H9 (cell line): ENCODE data around the gene CDC42EP4. TPM values are rescaled to one million over a fixed set of nuclear protein-coding genes. Genes with fewer than 3 reads are reported as not detected.

Source experiments
- DNase-seq: peaks from one replicate; pipeline ENCODE4 v3.0.0-alpha.2; 2017
- H2AFZ ChIP-seq: one replicate; pipeline ENCODE4 v1.6.1; 2013; ENCODE audit warnings: mild to moderate bottlenecking, low read length, control low read depth, moderate library complexity
- H2AK5ac ChIP-seq: 2 replicates; pipeline ENCODE4 v1.6.1; 2013; ENCODE audit warnings: low read length, control low read depth, mixed read lengths; ENCODE audit not compliant: insufficient read length
- H2BK120ac ChIP-seq: one replicate; pipeline ENCODE4 v1.6.1; 2013; ENCODE audit warnings: low read depth, mild to moderate bottlenecking, low read length, control low read depth, inconsistent platforms; ENCODE audit not compliant: poor library complexity, severe bottlenecking
- H2BK12ac ChIP-seq: 2 replicates; pipeline ENCODE4 v1.6.1; 2013; ENCODE audit warnings: low read length, control low read depth, mixed read lengths, low read depth; ENCODE audit not compliant: insufficient read length
- H2BK15ac ChIP-seq: 2 replicates; pipeline ENCODE4 v1.6.1; 2013; ENCODE audit warnings: low read depth, low read length, control low read depth
- H2BK20ac ChIP-seq: one replicate; pipeline ENCODE4 v1.6.1; 2013; ENCODE audit warnings: low read depth, mild to moderate bottlenecking, low read length, control low read depth, inconsistent platforms; ENCODE audit not compliant: poor library complexity, severe bottlenecking
- H2BK5ac ChIP-seq: 2 replicates; pipeline ENCODE4 v1.6.1; 2013; ENCODE audit warnings: low read length, control low read depth, mixed read lengths; ENCODE audit not compliant: insufficient read length
- H3K14ac ChIP-seq: 2 replicates; pipeline ENCODE4 v1.6.1; 2013; ENCODE audit warnings: low read length, control low read depth; ENCODE audit not compliant: insufficient read depth
- H3K18ac ChIP-seq: 2 replicates; pipeline ENCODE4 v1.6.1; 2013; ENCODE audit warnings: low read depth, mild to moderate bottlenecking, mixed read lengths, low read length, control low read depth; ENCODE audit not compliant: insufficient read length
- H3K23ac ChIP-seq: 2 replicates; pipeline ENCODE4 v1.6.1; 2013; ENCODE audit warnings: low read length, control low read depth, mixed read lengths, low read depth; ENCODE audit not compliant: insufficient read length
- H3K23me2 ChIP-seq: 2 replicates; pipeline ENCODE4 v1.6.1; 2013; ENCODE audit warnings: low read depth, mild to moderate bottlenecking, mixed read lengths, low read length, control low read depth; ENCODE audit not compliant: insufficient read length, poor library complexity, severe bottlenecking
- H3K27ac ChIP-seq: 2 replicates; pipeline ENCODE4 v1.5.1; 2013; ENCODE audit warnings: low read length, control low read depth, mixed read lengths, low read depth; ENCODE audit not compliant: insufficient read length
- H3K27me3 ChIP-seq: 2 replicates; pipeline ENCODE4 v1.6.1; 2013; ENCODE audit warnings: low read length, control low read depth, inconsistent platforms; ENCODE audit not compliant: insufficient read depth
- H3K4ac ChIP-seq: 2 replicates; pipeline ENCODE4 v1.6.1; 2013; ENCODE audit warnings: low read depth, mild to moderate bottlenecking, control low read depth, inconsistent platforms, low read length, moderate library complexity
- H3K4me1 ChIP-seq: 2 replicates; pipeline ENCODE4 v1.6.1; 2013; ENCODE audit warnings: low read length, control low read depth, inconsistent platforms; ENCODE audit not compliant: insufficient read depth
- H3K4me2 ChIP-seq: 2 replicates; pipeline ENCODE4 v1.6.1; 2013; ENCODE audit warnings: low read length, control low read depth, mixed read lengths; ENCODE audit not compliant: insufficient read length, insufficient read depth
- H3K56ac ChIP-seq: 2 replicates; pipeline ENCODE4 v1.6.1; 2013; ENCODE audit warnings: low read depth, mild to moderate bottlenecking, mixed read lengths, low read length, control low read depth; ENCODE audit not compliant: insufficient read length
- H3K79me1 ChIP-seq: 2 replicates; pipeline ENCODE4 v1.6.1; 2013; ENCODE audit warnings: low read depth, mild to moderate bottlenecking, moderate library complexity, low read length, control low read depth, inconsistent platforms; ENCODE audit not compliant: insufficient read depth, poor library complexity, severe bottlenecking
- H3K79me2 ChIP-seq: 2 replicates; pipeline ENCODE4 v1.6.1; 2013; ENCODE audit warnings: low read length, control low read depth, inconsistent platforms; ENCODE audit not compliant: insufficient read depth
- H3K9ac ChIP-seq: 2 replicates; pipeline ENCODE4 v1.6.1; 2013; ENCODE audit warnings: low read length, control low read depth, mixed read lengths; ENCODE audit not compliant: insufficient read length; ENCODE audit errors: extremely low read depth
- H3K9me3 ChIP-seq: one replicate; pipeline ENCODE4 v1.6.1; 2013; ENCODE audit warnings: low read depth, low read length, inconsistent platforms; ENCODE audit not compliant: control insufficient read depth
- H3T11ph ChIP-seq: one replicate; pipeline ENCODE4 v1.6.1; 2013; ENCODE audit warnings: mild to moderate bottlenecking, low read length, control low read depth, inconsistent platforms
- H4K20me1 ChIP-seq: one replicate; pipeline ENCODE4 v1.6.1; 2013; ENCODE audit not compliant: control insufficient read depth, insufficient read length, insufficient read depth
- H4K5ac ChIP-seq: 2 replicates; pipeline ENCODE4 v1.6.1; 2013; ENCODE audit warnings: low read depth, mild to moderate bottlenecking, mixed read lengths, low read length, control low read depth; ENCODE audit not compliant: insufficient read length
- H4K8ac ChIP-seq: replicated peaks from 2 replicates; pipeline ENCODE4 v1.6.1; 2013; ENCODE audit warnings: low read length, control low read depth, mixed read lengths, low read depth; ENCODE audit not compliant: insufficient read length
- H4K91ac ChIP-seq: 2 replicates; pipeline ENCODE4 v1.6.1; 2013; ENCODE audit warnings: low read depth, mild to moderate bottlenecking, moderate library complexity, mixed read lengths, low read length, control low read depth; ENCODE audit not compliant: insufficient read length
- H3K27ac Mint-ChIP-seq, 3 experiments: 2 replicates in 2 of 3; 3 replicates in 1 of 3; pipeline ENCODE4 v1.8.0; 2020 to 2021; ENCODE audit warnings: mixed read lengths in 3 of 3, mild to moderate bottlenecking in 1 of 3, moderate library complexity in 1 of 3
- H3K27me3 Mint-ChIP-seq: 2 replicates; pipeline ENCODE4 v1.8.0; 2021; ENCODE audit warnings: low read depth, mild to moderate bottlenecking, moderate library complexity, mixed read lengths
- H3K36me3 Mint-ChIP-seq, 3 experiments: 2 replicates in 2 of 3; 3 replicates in 1 of 3; pipeline ENCODE4 v1.8.0; 2020 to 2021; ENCODE audit warnings: low read depth in 3 of 3, mixed read lengths in 3 of 3; ENCODE audit not compliant: insufficient read depth in 1 of 3
- H3K4me1 Mint-ChIP-seq, 2 experiments: 2 replicates each; pipeline ENCODE4 v1.8.0; 2020; ENCODE audit warnings: mixed read lengths in 2 of 2
- H3K4me3 Mint-ChIP-seq, 2 experiments: 2 replicates in 1 of 2; 3 replicates in 1 of 2; pipeline ENCODE4 v1.8.0; 2020 to 2021; ENCODE audit warnings: mild to moderate bottlenecking in 2 of 2, mixed read lengths in 2 of 2, moderate library complexity in 1 of 2
- H3K9me3 Mint-ChIP-seq, 2 experiments: 2 replicates in 1 of 2; 3 replicates in 1 of 2; pipeline ENCODE4 v1.8.0; 2020; ENCODE audit warnings: mild to moderate bottlenecking in 2 of 2, mixed read lengths in 2 of 2, moderate library complexity in 1 of 2
- WGBS: extraction: QIAGEN DNeasy Blood & Tissue Kit; methylation state at CpG from one replicate; pipeline ENCODE4 v1.1.7; 2013; ENCODE audit warnings: missing lambda C conversion rate, low lambda C conversion rate, mixed read lengths; ENCODE audit not compliant: insufficient read length; ENCODE audit errors: extremely low coverage; 5-methylcytosine and 5-hydroxymethylcytosine counted together
- total RNA-seq: library from RNA; stranded (reverse); gene quantifications from 2 replicates; pipeline ENCODE4 v1.2.1, GENCODE V29; 2021
- TF ChIP-seq, protein P1 (sequence below): fragments of 200-600 bp; sonication (generic); conservative IDR thresholded peaks from 3 replicates; pipeline ENCODE4 v1.8.0; 2021; ENCODE audit warnings: antibody characterized with exemption, mild to moderate bottlenecking

Gene CDC42EP4
- total RNA-seq, 1 experiment from 2014 or later, result 27.1 TPM

DNA sequence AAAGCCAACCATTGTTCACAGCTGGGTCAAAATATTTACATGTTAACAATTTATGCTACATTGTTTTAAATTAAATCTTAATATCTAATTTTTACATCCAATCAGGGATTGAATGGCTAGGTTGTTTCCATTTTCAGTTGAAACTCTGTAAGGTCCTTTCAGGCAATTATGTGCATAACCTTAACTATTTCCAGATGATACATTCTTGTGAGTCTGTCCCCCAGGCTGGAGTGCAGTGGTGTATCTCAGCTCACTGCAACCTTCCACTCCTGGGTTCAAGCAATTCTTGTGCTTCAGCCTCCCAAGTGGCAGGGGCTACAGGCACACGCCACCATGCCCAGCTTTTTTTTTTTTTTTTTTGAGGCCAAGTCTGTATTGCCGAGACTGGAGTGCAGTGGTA, 10.4 kb downstream of the CDC42EP4 start:
- no peak overlapping the region for H2BK5ac ChIP-seq
- no peaks in the 10 kb centered on the region for H3K9me3 ChIP-seq
- H4K8ac ChIP-seq, result no peak overlapping the region
- no peak overlapping the region for H3K9ac ChIP-seq
- no peak overlapping the region for H2BK15ac ChIP-seq
- H3K79me2 ChIP-seq, result no peaks in the 10 kb centered on the region
- Mint-ChIP-seq H3K27me3 (0 out of 2 replicates have a peak, but pooled peaks cover 2% of the 10 kb centered on the region), H3K4me1 (peaks cover 34 to 39% of the 10 kb centered on the region in 2 experiments), H3K27ac (no peak overlapping the region), H3K9me3 (no peaks in the 10 kb centered on the region), H3K4me3 (no peak overlapping the region), H3K36me3 (peaks cover 0 to 7% (median 0%) of the 10 kb centered on the region in 3 experiments; a peak in 2 of 7 replicates)
- H2AFZ ChIP-seq, result no peak overlapping the region
- H3K4me1 ChIP-seq, result peaks cover 4% of the 10 kb centered on the region; the same call in 1 of the 2 replicates
- H2AK5ac ChIP-seq, result no peak overlapping the region
- no peak overlapping the region for H2BK120ac ChIP-seq
- H3K23me2 ChIP-seq, result no peaks in the 10 kb centered on the region
- no CpG with 5 or more reads among the region's 2 CpGs for WGBS
- H3K27ac ChIP-seq, result no peak overlapping the region
- no peak overlapping the region for H3K23ac ChIP-seq
- H3K27me3 ChIP-seq, result no peaks in the 10 kb centered on the region
- TF ChIP-seq, protein P1, sequence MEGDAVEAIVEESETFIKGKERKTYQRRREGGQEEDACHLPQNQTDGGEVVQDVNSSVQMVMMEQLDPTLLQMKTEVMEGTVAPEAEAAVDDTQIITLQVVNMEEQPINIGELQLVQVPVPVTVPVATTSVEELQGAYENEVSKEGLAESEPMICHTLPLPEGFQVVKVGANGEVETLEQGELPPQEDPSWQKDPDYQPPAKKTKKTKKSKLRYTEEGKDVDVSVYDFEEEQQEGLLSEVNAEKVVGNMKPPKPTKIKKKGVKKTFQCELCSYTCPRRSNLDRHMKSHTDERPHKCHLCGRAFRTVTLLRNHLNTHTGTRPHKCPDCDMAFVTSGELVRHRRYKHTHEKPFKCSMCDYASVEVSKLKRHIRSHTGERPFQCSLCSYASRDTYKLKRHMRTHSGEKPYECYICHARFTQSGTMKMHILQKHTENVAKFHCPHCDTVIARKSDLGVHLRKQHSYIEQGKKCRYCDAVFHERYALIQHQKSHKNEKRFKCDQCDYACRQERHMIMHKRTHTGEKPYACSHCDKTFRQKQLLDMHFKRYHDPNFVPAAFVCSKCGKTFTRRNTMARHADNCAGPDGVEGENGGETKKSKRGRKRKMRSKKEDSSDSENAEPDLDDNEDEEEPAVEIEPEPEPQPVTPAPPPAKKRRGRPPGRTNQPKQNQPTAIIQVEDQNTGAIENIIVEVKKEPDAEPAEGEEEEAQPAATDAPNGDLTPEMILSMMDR, result no peak
- no peak overlapping the region for H3K4me2 ChIP-seq
- DNase-seq, result no peak
- H3K56ac ChIP-seq, result no peak overlapping the region
- H3K4ac ChIP-seq, result no peak overlapping the region
- no peak overlapping the region for H2BK20ac ChIP-seq
- H4K91ac ChIP-seq, result no peak overlapping the region
- no peak overlapping the region for H3T11ph ChIP-seq
- no peak overlapping the region for H3K14ac ChIP-seq
- no peaks in the 10 kb centered on the region for H3K79me1 ChIP-seq
- H4K5ac ChIP-seq, result no peak overlapping the region
- H2BK12ac ChIP-seq, result no peak overlapping the region
- no peak overlapping the region for H3K18ac ChIP-seq
- no peaks in the 10 kb centered on the region for H4K20me1 ChIP-seq
